HG03175 (cell line): ENCODE data around the gene PPP1R1C.

Experiments used
- ATAC-seq: cut with Tn5 transposase; IDR thresholded peaks from one replicate; pipeline ENCODE4 v1.9.1; 2021; ENCODE audit warnings: mild to moderate bottlenecking, moderate library complexity; ENCODE audit not compliant: unreplicated experiment

Gene PPP1R1C

DNA sequence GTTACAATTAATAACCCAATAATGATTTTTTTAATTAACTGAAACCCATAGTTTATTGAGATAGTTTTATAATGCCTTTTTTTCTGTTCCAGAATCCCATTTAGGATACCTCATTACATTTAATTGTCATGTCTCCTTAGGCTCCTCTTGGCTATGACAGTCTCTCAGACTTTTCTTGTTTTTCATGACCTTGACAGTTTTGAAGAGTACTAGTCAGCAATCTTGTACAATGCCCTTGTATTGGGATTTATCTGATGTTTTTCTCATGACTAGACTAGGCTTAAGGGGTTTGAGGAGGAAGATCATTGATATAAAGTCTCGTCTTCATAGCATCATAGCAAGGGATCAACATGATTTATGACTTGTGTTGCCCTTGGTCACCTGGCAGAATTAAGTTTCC is 72.4 kb downstream of the PPP1R1C start:
- no peak for ATAC-seq

DNA sequence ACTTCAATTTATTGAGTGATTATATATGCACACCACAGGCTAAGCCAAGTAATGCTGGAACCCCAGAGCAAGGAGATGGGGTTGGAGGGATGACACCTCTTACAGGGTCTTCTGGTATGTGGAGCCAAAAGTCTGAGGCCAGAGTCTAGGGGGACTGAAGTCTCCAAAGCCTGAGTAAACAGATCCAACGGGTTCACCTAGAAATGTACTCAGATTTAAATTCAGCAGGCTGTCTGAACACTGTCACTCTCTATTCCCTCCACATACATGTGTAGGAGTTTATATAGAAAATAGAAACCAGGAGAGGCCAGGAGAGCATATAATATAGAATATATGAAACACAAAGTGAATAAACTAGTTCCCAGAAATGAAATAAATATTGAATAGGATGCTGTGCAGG is 76.1 kb downstream of the PPP1R1C start:
- no peak for ATAC-seq

- no peak for ATAC-seq
These were observed 76.8 kb downstream of the PPP1R1C start for GRCh38 chr2:182062329-182062972.

DNA sequence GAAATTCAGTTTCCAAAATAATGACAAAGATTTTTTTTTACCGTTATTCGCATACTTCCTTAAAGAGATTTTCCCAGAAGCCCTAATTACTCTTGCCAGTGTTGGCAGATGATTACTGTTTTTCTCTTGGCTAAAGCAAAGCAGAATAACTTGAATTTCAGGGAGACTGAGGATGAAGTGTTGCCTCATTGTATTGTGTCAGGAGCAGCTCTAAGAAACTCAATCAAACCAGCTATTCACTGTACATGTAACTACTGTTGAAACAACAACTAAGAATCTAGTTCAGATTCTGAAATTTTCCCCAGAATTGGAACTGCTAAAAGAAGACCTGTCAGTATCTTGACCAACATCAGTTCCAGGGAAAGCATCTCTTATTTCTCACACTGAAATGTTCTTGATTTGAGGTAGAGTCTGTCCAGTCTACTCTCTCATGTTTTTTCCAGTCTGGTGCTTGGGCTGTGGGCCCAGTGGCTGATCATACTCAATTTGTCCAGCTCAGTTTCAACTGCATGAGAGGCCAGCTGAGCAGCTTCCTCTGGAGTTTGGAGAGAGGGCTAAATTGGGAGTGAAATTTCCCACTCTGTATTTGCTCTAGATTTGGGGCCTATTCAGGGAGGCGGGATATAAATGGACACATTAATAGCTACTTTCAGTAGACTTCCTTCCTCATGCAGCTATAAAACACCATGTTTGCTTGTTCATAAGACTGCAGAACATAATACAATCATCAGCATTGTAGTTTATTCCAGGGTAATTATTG is 78.5 kb downstream of the PPP1R1C start:
- ATAC-seq = no peak

DNA sequence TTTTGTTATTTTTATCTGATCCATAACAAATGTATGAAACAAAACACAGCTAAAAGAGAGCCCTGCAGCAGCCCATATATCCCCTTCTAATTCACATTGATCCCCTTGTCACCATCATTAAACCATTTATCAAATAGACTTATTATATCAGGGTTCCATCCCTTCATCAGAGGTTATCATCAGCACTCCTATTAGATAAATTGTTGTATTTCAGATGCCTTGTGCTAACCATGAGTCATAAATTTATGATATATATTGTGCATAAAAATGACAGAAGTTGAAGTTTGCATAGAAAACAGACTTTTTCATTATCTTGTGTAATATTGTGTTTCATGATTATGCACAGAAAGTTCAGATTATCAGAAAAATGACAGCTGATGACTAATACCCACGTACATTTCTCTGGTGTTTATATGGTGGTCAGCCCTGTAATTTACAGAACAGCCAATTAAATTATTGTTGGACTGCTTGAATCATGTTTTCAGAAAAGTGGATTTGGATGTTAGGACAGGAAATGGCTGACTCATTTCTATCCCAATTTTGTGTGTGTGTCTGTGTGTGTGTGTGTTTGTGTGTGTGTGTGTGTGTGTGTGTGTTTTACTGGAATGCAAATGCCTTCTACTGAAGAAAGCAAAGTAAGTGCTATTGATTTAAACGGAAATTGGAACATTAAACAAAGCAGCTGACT is 80.9 kb downstream of the PPP1R1C start:
- ATAC-seq = no peak

DNA sequence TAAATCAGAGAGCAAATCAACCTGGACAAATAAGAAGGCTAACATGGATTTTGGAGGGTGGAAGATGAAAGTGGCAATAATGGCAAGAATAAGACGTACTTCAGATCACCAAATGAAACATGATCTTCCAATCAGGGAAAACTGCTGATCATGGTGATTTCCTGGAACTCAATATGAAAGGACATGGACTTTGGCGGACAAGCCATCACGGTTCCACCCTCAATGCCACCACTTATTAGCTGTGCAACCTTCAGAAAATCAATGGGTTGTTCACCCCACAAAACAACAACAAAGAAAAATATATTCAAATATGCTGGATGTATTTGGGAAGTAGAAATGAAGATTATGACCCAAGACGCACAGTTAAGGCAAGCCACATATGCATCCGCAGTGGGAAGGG is 81.7 kb downstream of the PPP1R1C start:
- no peak for ATAC-seq

- ATAC-seq = no peak
These were observed 83.2 kb downstream of the PPP1R1C start for GRCh38 chr2:182068811-182069210.

DNA sequence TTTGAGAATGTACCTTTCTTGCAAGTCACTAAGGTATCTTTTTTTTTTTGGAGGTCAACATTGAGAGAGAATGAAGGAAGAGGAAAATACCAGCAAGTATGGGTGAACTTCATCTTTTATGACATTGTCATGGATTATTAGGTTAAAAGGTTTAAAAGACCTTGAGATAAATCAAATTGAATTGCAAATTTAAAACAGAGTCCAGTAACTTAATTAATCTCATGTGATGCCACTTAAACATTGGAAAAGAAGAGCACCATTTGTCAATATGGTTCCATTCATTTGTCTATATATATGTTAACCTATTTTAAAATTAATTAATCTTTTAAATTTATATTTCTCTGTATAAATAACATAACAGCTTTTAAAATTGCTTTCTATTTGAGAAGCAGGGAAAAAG is 83.8 kb downstream of the PPP1R1C start:
- ATAC-seq = no peak

DNA sequence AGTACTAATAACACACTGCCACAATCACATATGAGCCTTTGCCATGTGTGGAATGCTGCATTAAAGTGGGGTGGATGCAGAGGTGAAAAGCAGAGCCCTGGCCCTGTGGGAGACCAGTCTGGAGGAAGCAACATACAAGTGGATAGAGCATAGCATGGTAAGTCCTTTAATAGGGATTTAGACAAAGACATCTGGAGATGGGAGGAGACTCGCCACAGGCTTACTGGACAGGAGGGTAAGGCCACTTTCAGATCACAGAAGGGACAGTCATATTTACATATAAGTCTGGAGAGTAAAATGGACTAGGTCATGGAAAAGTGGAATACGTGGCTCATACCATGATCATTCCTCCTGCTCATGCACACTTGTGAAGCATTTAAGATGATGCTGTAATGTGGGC is 84.3 kb downstream of the PPP1R1C start:
- no peak for ATAC-seq

GRCh38 chr2:182070736-182071135 is 85.1 kb downstream of the PPP1R1C start:
- ATAC-seq = no peak

DNA sequence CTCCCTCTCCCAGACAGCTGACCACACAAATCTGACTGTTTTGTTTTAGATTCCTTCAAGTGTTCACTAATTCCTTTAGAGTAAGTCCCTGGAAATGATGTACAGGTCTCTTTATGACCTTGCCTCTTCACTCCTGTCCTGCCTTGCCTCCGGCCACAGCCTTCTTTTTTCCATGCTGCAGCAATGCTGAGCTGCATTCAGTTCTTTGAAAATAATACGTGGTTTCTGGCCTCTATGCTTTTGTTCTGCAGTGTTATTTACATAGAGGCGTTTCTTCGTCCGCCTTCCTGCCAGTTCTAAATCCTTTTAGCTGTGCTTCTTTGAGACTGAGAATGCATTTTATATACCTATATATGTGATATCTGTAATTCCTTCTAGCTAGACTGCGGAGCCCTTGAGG is 87.2 kb downstream of the PPP1R1C start:
- no peak for ATAC-seq

DNA sequence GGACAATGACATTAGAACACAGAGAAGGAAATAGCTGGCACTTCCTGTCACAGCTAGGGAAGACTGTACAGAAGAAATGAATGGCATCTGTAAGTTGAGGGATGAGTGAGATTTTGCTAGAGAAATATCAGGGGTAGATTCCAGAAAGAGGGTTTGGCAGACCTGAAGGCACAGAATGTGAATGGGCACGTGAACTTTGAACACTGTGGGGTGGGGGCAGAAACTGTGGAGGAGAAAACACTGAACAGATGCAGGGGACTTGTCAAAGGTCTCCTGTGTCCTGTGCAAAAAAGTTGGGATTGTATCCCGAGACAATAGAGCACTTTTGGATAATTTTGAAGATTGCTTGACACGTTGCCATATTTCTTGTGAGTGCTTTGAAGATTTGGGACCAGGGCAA is 88.0 kb downstream of the PPP1R1C start:
- ATAC-seq = no peak

- ATAC-seq = no peak
These were observed 91.4 kb downstream of the PPP1R1C start for GRCh38 chr2:182077023-182077422.

DNA sequence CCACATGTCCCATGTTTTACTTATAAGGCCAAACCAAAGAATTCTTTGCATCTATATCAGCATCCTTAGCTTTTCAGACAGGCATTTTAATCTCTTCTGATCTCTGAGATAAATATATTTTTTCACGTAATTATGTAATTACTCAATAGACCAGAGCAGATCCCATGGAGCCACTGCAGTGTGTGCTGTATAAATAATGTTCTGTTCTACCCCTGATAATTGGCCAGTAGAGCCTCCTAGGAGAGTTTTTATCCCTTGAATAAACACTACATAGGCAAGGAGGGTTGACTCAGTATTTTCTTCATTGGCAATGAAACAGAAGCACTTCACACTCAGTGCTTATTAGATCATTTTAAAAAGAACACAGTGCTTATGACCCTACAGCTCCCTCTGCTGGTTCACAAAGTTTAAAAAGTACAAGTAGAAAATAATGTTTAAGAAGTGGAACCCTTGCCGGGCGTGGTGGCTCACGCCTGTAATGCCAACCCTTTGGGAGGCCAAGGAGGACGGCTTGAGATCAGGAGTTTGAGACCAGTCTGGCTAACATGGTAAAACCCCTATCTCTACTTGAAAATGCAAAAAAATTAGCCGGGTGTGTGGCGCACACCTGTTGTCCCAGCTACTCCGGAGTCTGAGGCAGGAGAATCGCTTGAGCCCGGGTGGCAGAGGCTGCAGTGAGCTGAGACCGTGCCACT is 91.9 kb downstream of the PPP1R1C start:
- peak; percentile 66 for ATAC-seq

DNA sequence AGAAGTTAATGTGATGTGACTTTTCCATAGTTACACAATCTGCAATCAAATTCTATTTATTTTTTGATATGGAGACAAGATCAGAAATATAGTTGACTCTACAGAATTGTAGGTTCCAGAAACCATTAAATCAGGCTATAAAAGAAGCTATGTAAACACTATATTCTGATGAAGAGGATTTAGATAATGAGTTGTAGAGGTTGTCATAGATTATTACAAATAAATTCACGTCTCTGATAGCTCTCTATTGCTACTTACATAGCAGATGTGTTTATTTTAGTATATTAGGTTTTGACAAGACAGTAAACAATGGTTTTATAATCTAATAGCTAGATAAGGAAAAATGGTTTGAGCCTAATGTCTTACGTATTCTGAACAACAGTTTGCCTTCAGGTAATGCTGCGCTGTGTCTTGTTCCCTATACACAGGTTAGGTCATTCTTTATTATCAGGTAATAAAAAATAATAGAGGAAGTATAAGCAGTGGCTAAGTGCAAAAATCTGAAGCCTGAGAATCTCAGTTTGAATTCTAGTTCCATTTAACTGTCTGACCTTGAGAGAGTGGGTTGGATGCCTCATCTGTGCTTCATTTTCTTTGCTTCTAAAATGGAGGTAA is 93.4 kb downstream of the PPP1R1C start:
- no peak for ATAC-seq

DNA sequence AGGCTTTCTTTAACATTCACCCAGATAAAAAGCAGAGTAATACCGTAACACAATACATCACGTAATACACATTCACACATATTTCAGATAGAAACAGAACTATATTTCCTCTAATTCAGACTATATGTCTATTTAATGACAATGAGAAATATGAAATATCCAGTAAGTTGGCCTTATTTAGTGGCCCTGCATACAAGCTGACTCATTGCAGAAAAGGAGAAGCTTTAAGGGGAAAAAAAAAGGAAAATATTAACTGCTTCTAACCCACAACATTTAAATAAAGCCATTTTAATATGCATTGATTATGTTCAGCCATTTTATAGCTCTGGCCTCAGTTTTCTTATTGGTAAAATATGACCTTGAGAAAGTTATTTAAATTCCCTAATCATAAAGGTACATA is 94.8 kb downstream of the PPP1R1C start:
- ATAC-seq = no peak

- ATAC-seq = no peak
These were observed 96.1 kb downstream of the PPP1R1C start for GRCh38 chr2:182081602-182082260.

DNA sequence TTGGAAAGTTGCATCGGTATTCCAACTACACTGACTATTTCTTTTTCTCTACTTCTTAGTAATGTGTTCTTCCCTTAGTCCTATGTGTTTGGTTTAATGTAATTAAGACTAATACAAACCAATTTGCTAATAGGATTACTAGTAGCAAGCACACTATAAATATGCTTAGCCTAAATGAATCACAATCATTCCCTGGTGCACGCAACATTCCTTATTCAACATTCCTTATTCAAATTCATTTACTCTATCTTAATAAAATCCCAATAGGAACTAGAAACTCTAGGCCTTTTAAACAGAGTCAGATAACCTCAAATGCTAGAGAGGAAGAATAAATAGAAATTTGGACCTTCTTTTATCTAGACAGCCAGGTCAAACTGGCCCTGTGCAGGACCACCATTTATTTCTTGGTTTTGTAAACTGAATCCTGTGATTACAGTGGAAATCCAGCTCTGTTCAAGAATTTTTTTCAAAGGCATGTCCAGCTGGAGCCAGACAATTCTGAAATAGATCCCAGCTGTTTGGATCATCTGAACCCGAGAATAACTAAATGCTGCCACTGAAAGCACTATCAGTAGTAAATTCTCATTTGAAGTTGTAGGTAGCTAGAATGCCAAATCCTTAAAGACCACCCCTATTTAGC is 103.1 kb downstream of the PPP1R1C start:
- ATAC-seq = no peak

DNA sequence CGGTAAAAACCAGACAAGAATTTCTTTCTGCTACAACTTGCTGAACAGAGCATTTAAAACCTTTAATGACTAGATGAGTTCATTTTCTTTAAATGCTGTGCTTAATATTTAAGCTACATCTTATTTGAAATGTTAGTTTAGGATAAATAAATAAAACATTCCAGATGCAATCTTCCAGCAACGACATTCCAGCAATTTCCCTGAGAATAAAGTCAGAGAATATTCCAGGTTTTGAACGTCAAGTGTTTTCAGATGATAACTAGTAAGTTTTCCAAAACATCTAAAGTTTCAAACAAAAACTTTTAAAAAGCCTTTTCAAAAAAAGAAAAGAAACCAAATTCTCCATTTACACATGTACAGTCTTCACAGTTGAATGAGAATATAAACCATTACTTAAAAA is 104.8 kb downstream of the PPP1R1C start:
- no peak for ATAC-seq

DNA sequence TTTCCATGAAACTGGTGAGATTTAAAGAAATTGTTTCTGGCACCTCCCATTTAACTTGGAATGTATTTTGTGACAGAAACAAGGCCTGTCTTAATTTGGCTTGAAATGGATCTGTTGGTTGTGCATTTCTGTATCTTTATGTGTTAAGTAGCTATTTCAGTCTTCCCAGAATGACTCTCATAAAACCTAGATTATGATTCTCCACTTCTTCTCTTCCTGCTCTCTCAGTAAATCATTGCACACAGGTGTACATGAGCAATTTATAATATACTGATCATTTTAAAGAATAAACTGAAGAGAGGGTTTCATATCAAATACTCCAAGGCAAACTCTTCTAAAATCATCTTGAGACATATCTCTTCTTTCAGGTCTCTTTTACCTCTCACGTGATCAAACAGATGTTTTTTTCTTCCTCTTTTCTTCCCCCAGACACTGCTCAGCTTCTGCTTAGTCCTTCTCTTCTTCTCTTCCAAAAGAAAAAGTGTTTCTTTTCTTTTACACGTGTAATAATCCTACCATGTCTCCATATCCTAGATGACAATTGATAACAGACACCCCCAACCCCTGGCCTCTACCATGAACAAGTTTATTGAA is 112.0 kb downstream of the PPP1R1C start:
- no peak for ATAC-seq
